CD4-positive, alpha-beta T cell treated with Interferon gamma for 1 hour (primary cell): Measurements from ENCODE around the gene RIPOR3.
"Not testable (repeated sequence)": the region's sequence is repeated elsewhere in the genome, so short reads cannot be mapped to it uniquely, and the experiment has no call there.

Experiments used
- DNase-seq: peaks from one replicate; pipeline ENCODE4 v3.0.0-alpha.2; 2020

RIPOR3 gene

DNA sequence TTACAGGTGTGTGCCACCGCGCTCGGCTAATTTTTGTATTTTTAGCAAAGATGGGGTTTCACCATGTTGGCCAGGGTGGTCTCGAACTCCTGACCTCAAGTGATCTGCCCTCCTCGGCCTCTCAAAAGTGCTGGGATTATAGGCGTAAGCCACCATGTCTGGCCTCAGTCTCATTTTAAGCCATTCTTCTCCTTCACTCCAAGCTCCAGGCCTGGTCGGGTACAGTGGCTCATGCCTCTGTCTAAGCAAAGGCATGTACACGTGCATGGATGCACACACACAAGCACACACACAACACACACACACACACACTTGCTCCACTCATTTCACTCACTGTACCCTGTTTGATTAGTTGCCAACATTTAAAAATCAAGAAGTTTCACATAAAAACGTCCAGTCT, 32.3 kb upstream of the RIPOR3 start:
- no peak for DNase-seq

GRCh38 chr20:50722424-50723155, 31.2 kb upstream of the RIPOR3 start:
- DNase-seq = no peak

DNA sequence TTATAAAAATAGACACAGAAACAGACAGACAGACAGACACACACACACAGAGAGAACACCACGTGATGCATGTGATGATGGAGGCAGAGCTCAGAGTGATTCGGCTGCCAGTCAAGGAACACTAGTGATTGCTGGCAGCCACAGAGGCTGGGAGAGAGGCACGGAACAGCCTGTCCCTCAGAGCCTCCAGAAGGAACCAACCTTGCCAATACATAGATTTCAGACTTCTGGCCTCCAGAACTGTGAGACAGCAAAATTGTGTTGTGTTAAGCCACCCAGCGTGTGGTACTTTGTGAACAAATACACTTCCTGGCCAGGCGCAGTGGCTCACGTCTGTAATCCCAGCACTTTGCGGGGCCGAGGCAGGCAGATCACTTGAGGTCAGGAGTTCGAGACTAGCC, 30.5 kb upstream of the RIPOR3 start:
- no peak for DNase-seq

DNA sequence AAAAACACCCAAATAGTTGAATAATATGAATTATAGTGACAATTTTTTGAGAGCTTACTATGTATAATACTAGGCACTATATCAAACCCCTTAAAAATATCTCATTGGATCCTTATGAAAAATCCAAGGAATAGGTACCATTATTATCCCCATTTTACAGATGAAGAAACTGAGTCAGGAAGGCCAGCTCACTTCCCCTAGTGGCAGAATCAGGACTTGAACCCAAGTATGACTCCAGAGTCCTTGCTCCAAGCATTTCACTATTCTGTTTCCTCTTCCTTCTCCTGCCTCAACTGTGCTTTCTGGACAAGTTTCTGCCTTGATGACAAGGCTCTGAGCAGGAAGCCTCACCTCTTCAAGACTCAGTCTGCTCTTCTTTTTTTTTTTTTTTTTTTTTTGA, 29.2 kb upstream of the RIPOR3 start:
- DNase-seq = no peak

- DNase-seq = no peak
These were observed 28.7 kb upstream of the RIPOR3 start for GRCh38 chr20:50720026-50720425.

DNA sequence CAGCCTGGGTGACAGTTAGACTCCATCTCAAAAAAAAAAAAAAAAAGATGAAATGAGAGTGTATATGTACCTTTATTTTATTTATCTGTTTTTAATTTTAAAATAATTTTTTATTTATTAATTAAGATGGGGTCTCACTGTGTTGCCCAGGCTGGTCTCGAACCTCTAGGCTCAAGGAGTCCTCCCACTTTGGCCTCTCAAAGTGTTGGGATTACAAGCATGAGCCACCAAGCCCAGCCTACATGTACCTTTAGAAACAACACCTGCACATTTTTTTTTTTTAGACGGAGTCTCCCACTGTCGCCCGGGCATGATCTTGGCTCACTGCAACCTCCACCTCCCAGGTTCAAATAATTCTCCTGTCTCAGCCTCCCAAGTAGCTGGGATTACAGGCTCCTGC, 28.0 kb upstream of the RIPOR3 start:
- DNase-seq = no peak

DNA sequence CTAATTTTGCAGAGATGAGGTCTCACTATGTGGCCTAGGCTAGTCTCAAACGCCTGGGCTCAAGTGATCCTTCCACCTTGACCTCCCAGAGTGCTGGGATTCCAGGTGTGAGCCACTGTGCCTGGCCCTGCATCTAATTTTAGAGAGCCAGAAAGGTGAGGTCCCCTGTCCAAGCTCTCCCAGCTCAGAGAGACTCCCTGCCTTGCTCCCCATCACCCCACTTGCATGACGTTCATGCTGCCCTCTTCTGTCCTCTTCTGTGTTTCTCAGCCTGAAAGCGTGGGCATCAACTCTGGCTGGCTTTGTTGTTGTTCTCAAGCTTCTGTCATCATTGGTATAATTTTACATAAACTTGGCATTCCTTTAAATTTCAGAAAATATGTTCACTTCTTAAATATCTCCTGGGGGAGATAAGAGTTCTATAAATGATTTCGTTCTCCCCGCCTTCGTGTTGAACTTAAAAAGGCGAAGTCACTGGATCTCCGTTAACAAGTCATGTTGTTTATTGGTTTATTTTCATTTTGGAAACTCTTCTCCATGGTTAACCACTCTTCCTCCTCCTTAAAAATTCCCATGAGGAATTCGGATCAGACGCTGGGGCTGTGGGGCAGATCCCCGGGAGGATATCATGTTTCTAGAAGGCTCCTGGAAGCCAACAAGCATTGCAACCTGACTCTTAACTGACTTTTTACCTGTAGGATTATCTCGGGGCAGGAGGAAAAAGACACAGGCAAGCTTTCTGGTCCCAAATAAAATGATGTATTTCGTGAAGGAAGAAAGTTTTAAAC, 26.8 kb upstream of the RIPOR3 start:
- DNase-seq = no peak

DNA sequence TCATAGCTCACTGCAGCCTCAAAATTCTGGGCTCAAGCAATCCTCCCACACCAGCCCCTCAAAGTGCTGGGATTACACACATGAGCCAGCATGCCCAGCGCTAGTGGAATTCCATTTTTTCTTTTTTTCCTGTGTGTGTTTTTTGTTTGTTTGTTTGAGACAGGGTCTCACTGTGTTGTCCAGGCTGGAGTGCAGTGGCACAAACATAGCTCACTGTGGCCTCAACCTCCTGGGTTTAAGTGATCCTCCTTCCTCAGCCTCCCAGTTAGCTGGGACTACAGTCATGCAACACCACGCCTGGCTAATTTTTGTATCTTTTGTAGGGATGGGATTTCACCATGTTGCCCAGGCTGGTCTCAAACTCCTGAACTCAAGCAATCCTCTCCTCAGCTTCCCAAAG, 26.0 kb upstream of the RIPOR3 start:
- DNase-seq = no peak

GRCh38 chr20:50716518-50716917, 25.2 kb upstream of the RIPOR3 start:
- no peak for DNase-seq

DNA sequence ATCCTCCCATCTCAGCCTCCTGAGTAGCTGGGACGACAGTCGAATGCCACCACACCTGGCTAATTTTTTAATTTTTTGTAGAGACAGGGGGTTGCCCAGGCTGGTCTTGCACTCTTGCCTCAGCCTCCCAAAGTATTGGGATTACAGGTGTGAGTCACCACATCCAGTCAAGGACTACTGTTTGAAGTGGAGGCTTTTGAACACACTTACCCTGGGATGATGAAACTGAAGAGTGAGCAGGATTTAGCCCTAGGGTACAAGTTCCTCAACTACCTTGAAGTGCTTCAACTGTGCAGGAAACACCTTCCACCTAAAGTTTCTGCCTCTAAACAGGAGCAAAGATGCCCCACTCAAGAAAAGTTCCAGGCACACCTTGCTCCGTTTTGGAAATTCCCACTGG, 24.4 kb upstream of the RIPOR3 start:
- DNase-seq = no peak

DNA sequence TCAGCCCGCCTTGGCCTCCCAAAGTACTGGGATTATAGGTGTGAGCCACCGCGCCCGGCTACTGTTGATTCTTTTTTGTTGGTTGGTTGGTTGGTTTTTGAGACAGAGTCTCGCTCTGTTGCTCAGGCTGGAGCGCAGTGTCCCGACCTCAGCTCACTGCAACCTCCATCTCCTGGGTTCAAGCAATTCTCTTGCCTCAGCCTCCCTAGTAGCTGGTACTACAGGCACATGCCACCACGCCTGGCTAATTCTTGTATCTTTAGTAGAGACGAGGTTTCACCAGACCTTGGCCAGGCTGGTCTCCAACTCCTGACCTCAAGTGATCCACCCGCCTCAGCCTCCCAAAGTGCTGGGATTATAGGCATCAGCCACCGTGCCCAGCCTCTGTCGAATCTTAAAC, 23.1 kb upstream of the RIPOR3 start:
- not testable (repeated sequence) for DNase-seq

- no peak for DNase-seq
These were observed 22.3 kb upstream of the RIPOR3 start for GRCh38 chr20:50713657-50714101.

- no peak for DNase-seq
These were observed 21.7 kb upstream of the RIPOR3 start for GRCh38 chr20:50712771-50713656.

DNA sequence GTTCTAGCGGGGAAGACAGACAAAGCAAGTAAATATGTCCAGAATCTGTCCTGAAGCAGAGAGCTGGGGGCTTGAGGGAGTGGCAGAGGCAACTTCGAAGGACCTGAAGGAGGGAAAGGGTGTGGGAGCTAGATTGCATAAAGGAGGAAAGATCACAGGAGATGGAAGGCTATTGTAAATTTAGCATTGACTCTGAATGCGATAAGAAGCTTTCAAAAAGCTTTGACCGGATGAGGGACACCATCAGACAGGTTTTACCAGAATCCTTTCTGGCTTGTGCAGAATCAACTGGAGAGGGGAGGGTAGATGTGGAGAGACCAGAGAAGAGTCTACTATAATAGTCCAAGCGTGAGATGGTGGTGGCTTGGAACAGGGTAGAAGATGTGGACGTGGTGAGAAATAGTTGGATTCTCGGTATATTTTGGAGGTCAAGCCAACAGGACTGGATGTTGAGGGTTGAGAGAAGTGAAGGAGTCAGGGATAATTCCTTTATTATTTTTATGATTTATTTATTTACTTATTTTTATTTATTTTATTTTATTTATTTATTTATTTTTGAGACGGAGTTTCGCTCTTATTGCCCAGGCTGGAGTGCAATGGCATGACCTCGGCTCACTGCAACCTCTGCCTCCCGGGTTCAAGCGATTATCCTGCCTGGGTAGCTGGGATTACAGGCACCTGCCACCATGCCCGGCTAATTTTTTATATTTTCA, 19.9 kb upstream of the RIPOR3 start:
- DNase-seq = no peak

DNA sequence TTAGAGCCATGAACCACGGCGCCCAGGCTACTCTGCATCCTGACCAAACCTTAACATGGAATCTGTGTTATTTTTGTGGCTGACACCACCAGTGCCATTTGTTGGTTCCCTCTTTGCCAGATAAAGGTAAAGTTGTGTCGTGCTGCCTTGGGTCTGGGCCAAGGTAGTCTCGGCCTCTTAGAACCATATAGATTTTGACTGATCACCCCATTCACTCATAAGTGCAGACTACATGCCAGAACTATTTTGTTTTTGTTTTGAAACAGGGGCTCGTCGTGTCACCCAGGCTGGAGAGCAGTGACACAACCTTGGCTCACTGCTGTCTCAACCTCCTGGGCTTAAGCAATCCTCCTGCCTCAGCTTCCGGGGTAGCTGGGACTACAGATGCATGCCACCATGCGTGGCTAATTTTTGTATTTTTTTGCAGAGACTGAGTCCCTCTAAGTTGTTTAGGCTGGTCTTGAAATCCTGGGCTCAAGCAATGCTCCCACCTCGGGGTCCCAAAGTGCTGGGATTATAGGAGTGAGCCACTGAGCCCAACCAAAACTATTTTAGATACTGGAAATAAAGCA, 19.2 kb upstream of the RIPOR3 start:
- DNase-seq = no peak

DNA sequence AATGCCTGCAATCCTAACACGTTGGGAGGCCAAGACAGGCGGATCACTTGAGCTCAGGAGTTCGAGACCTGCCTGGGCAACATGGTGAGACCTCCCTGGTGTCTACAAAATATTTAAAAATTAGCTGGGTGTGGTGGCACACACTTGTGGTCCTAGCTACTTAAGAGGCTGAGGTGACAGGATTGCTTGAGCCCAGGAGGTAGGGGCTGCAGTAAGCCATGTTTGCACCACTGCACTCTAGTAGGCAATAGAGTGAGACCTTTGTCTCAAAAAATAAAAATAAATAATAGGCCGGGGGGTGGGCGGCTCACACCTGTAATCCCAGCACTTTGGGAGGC, 18.3 kb upstream of the RIPOR3 start:
- DNase-seq = no peak

DNA sequence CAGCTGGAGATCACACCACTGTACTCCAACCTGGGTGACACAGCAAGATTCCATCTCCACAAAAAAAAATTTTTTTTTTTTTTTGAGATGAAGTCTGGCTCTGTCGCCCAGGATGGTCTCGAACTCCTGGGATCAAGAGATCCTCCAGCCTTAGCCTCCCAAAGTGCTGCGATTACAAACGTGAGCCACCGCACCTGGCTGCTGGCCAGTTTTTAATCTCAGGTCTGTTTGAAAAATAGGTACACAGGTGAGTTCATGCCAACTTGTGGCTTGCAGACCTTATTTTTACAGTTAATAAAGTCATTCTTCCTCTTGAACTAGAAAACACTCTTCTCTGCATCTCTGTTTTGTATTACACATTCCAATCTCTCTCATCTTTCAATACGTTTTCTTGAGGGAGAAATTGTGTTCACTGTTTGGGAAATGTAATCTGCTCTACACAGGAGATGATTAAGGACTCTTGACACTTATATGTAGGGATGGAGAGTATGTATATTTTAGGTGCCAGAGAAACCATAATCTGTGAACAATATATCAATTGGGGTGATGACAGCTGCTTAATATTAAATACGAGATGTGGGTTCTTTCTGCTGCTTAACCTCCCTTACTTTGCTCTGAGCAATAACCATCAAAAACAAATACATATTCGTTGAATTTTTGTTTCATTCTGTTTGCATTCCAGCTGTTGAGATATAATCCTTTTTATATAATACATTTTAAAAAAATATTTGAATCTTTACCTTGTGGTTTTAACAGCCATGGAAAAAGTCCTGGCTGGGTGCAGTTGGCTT, 17.7 kb upstream of the RIPOR3 start:
- no peak for DNase-seq

GRCh38 chr20:50704971-50705370, 13.6 kb upstream of the RIPOR3 start:
- no peak for DNase-seq

- no peak for DNase-seq
These were observed 13.2 kb upstream of the RIPOR3 start for GRCh38 chr20:50704514-50704913.

- DNase-seq = not testable (repeated sequence)
These were observed 12.5 kb upstream of the RIPOR3 start for GRCh38 chr20:50703651-50704438.
